ENCODE measurements around the gene RBM27. TPM values are rescaled to one million over a fixed set of nuclear protein-coding genes. Genes with fewer than 3 reads are reported as not detected.

RBM27 gene
- polyA plus RNA-seq, 3 donors from 2014 or later = 3.6 to 7.1 (median 5.8) TPM

GRCh38 chr5:146219243-146219642, 15.8 kb downstream of the RBM27 start:
- peaks cover 35 to 39% of the 10 kb centered on the region in 2 donors for H3K4me1 Mint-ChIP-seq
- H3K36me3 Mint-ChIP-seq = peaks cover 0 to 3% (median 0%) of the 10 kb centered on the region in 3 donors
- H3K27me3 Mint-ChIP-seq (ENCODE audit: low read depth in 3 of 3) = peaks cover 0 to 2% (median 0%) of the 10 kb centered on the region in 3 donors
- no peak for DNase-seq
- H3K4me3 Mint-ChIP-seq = no peak overlapping the region
- H3K9me3 Mint-ChIP-seq = no peaks in the 10 kb centered on the region
- H3K27ac Mint-ChIP-seq = peak overlapping the region in 1 of 6 donors; percentile 13

- H3K27ac Mint-ChIP-seq = no peak overlapping the region
Measured at GRCh38 chr5:146221234-146221633, 17.8 kb downstream of the RBM27 start.

GRCh38 chr5:146222005-146222404, 18.6 kb downstream of the RBM27 start:
- Mint-ChIP-seq H3K4me1 (peaks cover 15 to 36% of the 10 kb centered on the region in 2 donors), H3K4me3 (no peak overlapping the region), H3K27ac (no peak overlapping the region), H3K9me3 (no peaks in the 10 kb centered on the region), H3K27me3 (ENCODE audit: low read depth in 3 of 3) (peaks cover 0 to 2% (median 0%) of the 10 kb centered on the region in 3 donors), H3K36me3 (peaks cover 0 to 13% (median 4%) of the 10 kb centered on the region in 3 donors)
- DNase-seq = no peak

More at GRCh38 chr5:146221234-146221633, 17.8 kb downstream of the RBM27 start:
- DNase-seq = no peak
- peaks cover 0 to 11% (median 4%) of the 10 kb centered on the region in 3 donors for H3K36me3 Mint-ChIP-seq
- peaks cover 0 to 2% (median 0%) of the 10 kb centered on the region in 3 donors for H3K27me3 Mint-ChIP-seq (ENCODE audit: low read depth in 3 of 3)
- H3K4me1 Mint-ChIP-seq = peaks cover 16 to 34% of the 10 kb centered on the region in 2 donors
- no peak overlapping the region for H3K4me3 Mint-ChIP-seq
- no peaks in the 10 kb centered on the region for H3K9me3 Mint-ChIP-seq

GRCh38 chr5:146223179-146223578, 19.8 kb downstream of the RBM27 start:
- DNase-seq = no peak
- no peak overlapping the region for H3K4me3 Mint-ChIP-seq
- H3K27me3 Mint-ChIP-seq (ENCODE audit: low read depth in 3 of 3) = peaks cover 0 to 2% (median 0%) of the 10 kb centered on the region in 3 donors
- H3K9me3 Mint-ChIP-seq = no peaks in the 10 kb centered on the region
- H3K4me1 Mint-ChIP-seq = peaks cover 8 to 28% of the 10 kb centered on the region in 2 donors
- peak overlapping the region in 2 of 6 donors; percentile 20 to 32 for H3K27ac Mint-ChIP-seq
- peaks cover 0 to 17% (median 4%) of the 10 kb centered on the region in 3 donors for H3K36me3 Mint-ChIP-seq

- peak overlapping the region in 1 of 6 donors; percentile 25 for H3K27ac Mint-ChIP-seq
- H3K27me3 Mint-ChIP-seq (ENCODE audit: low read depth in 3 of 3) = peaks cover 0 to 3% (median 0%) of the 10 kb centered on the region in 3 donors
- H3K9me3 Mint-ChIP-seq = no peaks in the 10 kb centered on the region
- H3K4me1 Mint-ChIP-seq = peaks cover 0 to 15% of the 10 kb centered on the region in 2 donors
- no peak for DNase-seq
- peaks cover 14 to 32% (median 22%) of the 10 kb centered on the region in 3 donors for H3K36me3 Mint-ChIP-seq
- no peak overlapping the region for H3K4me3 Mint-ChIP-seq
Measured at GRCh38 chr5:146229222-146229621, 25.8 kb downstream of the RBM27 start.

- no peak overlapping the region for H3K4me3 Mint-ChIP-seq
- peaks cover 0 to under 1% of the 10 kb centered on the region in 2 donors for H3K4me1 Mint-ChIP-seq
- DNase-seq = no peak
- no peak overlapping the region for H3K27ac Mint-ChIP-seq
- peaks cover 3 to 4% (median 3%) of the 10 kb centered on the region in 3 donors for H3K27me3 Mint-ChIP-seq (ENCODE audit: low read depth in 3 of 3)
- no peaks in the 10 kb centered on the region for H3K9me3 Mint-ChIP-seq
- H3K36me3 Mint-ChIP-seq = peaks cover 23 to 26% (median 24%) of the 10 kb centered on the region in 3 donors
Measured at GRCh38 chr5:146232223-146232622, 28.8 kb downstream of the RBM27 start.

- Mint-ChIP-seq H3K9me3 (no peaks in the 10 kb centered on the region), H3K36me3 (peaks cover 25 to 27% (median 26%) of the 10 kb centered on the region in 3 donors), H3K4me1 (no peaks in the 10 kb centered on the region), H3K4me3 (no peak overlapping the region), H3K27me3 (ENCODE audit: low read depth in 3 of 3) (peaks cover 3 to 4% (median 3%) of the 10 kb centered on the region in 3 donors), H3K27ac (no peak overlapping the region)
- no peak for DNase-seq
Measured at GRCh38 chr5:146233441-146233840, 30.0 kb downstream of the RBM27 start.

- Mint-ChIP-seq H3K36me3 (peaks cover 11 to 21% (median 13%) of the 10 kb centered on the region in 3 donors), H3K27me3 (ENCODE audit: low read depth in 3 of 3) (peaks cover 1 to 3% (median 3%) of the 10 kb centered on the region in 3 donors)
Measured at GRCh38 chr5:146238973-146239372, 35.6 kb downstream of the RBM27 start.

GRCh38 chr5:146240951-146241350, 37.5 kb downstream of the RBM27 start:
- H3K36me3 Mint-ChIP-seq = peaks cover 11 to 30% (median 12%) of the 10 kb centered on the region in 3 donors
- no peaks in the 10 kb centered on the region for H3K9me3 Mint-ChIP-seq
- no peak overlapping the region for H3K27ac Mint-ChIP-seq

More at GRCh38 chr5:146238973-146239372, 35.6 kb downstream of the RBM27 start:
- Mint-ChIP-seq H3K4me3 (no peak overlapping the region), H3K9me3 (no peaks in the 10 kb centered on the region), H3K27ac (peak overlapping the region in 3 of 6 donors; percentile 1 to 77 (median 52)), H3K4me1 (no peaks in the 10 kb centered on the region)
- DNase-seq = no peak

GRCh38 chr5:146243247-146243646, 39.8 kb downstream of the RBM27 start:
- peaks cover 3 to 22% (median 4%) of the 10 kb centered on the region in 3 donors for H3K36me3 Mint-ChIP-seq
- DNase-seq = no peak
- no peak overlapping the region for H3K4me3 Mint-ChIP-seq
- no peaks in the 10 kb centered on the region for H3K9me3 Mint-ChIP-seq
- no peak overlapping the region for H3K27ac Mint-ChIP-seq
- H3K27me3 Mint-ChIP-seq (ENCODE audit: low read depth in 3 of 3) = no peaks in the 10 kb centered on the region
- H3K4me1 Mint-ChIP-seq = peaks cover 0 to 17% of the 10 kb centered on the region in 2 donors

More at GRCh38 chr5:146240951-146241350, 37.5 kb downstream of the RBM27 start:
- no peak overlapping the region for H3K4me3 Mint-ChIP-seq
- DNase-seq = no peak
- peaks cover 0 to 5% of the 10 kb centered on the region in 2 donors for H3K4me1 Mint-ChIP-seq
- peaks cover 0 to 3% (median 3%) of the 10 kb centered on the region in 3 donors for H3K27me3 Mint-ChIP-seq (ENCODE audit: low read depth in 3 of 3)

GRCh38 chr5:146248561-146248960, 45.2 kb downstream of the RBM27 start:
- Mint-ChIP-seq H3K4me3 (no peak overlapping the region), H3K27ac (no peak overlapping the region), H3K4me1 (peaks cover 2 to 35% of the 10 kb centered on the region in 2 donors), H3K27me3 (ENCODE audit: low read depth in 3 of 3) (peaks cover 0 to 1% (median 0%) of the 10 kb centered on the region in 3 donors), H3K9me3 (no peaks in the 10 kb centered on the region), H3K36me3 (peaks cover 6 to 21% (median 10%) of the 10 kb centered on the region in 3 donors)
- no peak for DNase-seq

GRCh38 chr5:146249801-146250200, 46.4 kb downstream of the RBM27 start:
- Mint-ChIP-seq H3K27ac (no peak overlapping the region), H3K4me1 (peaks cover 5 to 45% of the 10 kb centered on the region in 2 donors), H3K36me3 (peaks cover 6 to 21% (median 10%) of the 10 kb centered on the region in 3 donors), H3K4me3 (no peak overlapping the region), H3K9me3 (no peaks in the 10 kb centered on the region), H3K27me3 (ENCODE audit: low read depth in 3 of 3) (peaks cover 0 to 1% (median 0%) of the 10 kb centered on the region in 3 donors)
- no peak for DNase-seq
